Islet precursor cell (in vitro differentiated cells): ENCODE results near the gene INPP4B.
A peak's percentile ranks its signal among the peaks of the same experiment; 100 is the strongest.

Source experiments
- DNase-seq: peaks from one replicate; pipeline ENCODE4 v3.0.0-alpha.2; 2018

INPP4B gene

DNA sequence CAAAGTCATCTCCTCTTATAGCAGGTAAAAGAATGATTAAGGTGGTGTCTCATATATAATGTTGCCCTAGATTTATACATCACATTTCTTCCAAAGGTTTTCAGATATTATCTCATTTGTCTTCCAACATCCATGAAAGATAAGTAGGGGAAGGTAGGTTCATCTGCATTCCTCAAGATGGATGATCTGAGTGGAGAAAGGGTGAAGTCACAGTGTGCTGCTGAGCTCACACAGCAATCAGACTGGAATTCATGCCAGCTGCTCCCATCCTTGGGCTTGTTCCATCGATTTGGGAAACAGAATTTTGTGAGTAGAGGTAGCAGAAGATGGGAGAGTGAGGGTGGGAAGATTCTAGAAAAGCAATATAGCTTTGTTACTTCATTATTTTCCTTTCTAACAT, 482.4 kb downstream of the INPP4B start:
- no peak for DNase-seq

DNA sequence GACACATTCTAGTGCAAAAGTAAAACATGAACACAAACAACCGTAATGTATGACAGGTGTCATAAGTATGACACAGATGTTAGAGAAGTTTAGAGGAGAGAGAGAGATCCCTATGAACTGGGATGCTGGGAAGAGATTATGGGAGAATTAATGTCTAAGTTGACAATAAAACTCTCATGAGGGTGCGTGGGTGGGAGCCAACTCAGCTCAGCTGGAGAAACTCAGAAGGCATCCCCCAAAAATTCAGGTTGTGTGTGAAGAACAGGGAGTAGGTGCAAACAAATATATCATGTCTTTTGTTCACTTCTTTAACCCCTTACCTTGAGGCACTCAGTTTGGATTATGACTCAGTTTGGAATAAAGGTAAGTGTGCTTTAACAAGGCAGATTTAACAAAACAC, 484.1 kb downstream of the INPP4B start:
- DNase-seq = no peak

DNA sequence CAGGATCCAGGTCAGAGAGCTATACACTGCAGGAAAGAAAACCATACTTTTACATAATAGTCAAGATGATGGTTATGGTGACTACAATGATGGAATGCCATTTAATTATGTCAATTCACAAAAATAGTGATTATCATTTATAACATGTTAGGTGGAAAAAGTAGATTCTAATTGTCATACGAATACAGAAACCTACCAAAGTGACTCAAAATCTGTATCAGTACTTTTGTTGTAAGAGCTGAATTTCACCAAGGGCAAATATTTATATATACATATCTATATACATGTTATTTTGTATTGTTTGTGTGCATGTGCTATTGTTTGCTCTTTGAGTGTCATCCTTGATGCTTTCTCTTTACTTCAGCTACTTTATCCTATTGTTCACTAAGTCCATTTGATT, 485.4 kb downstream of the INPP4B start:
- DNase-seq = no peak

DNA sequence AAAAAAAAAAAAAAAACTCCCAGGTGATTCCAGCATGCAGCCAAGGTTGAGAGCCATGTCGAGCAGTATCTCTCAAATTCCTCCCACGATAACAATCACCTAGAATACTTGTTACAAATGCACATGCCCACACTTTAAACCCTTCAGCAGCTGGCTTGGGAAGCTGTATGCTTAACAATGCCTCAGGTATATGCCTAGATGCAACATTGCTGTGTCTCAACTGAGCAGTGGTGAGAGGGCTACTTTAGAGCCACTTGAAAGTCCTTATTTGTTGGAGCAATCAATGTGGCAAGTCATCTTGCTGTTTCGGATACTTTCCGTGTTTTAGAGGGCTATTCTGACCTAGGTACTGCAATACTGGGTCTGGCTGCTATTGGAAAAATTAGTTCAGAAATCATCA, 487.4 kb downstream of the INPP4B start:
- DNase-seq = no peak

DNA sequence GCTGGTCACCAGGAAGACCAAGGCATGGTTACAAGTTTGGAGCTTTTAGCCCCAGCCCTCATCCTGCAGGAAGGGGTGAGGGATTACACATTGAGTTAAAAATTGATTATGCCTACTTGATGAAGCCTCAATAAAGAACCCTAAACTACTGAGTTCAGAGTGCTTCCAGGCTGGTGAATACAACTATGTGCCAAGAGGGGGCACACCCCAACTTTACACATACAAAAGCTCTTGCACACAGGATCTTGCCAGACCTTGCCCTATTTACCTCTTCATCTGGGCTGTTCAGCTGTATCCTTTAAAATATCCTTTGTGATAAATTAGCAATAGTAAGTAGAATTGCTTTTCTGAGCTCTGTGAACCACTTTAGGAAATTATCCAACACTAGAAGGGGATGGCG, 489.3 kb downstream of the INPP4B start:
- DNase-seq = no peak

DNA sequence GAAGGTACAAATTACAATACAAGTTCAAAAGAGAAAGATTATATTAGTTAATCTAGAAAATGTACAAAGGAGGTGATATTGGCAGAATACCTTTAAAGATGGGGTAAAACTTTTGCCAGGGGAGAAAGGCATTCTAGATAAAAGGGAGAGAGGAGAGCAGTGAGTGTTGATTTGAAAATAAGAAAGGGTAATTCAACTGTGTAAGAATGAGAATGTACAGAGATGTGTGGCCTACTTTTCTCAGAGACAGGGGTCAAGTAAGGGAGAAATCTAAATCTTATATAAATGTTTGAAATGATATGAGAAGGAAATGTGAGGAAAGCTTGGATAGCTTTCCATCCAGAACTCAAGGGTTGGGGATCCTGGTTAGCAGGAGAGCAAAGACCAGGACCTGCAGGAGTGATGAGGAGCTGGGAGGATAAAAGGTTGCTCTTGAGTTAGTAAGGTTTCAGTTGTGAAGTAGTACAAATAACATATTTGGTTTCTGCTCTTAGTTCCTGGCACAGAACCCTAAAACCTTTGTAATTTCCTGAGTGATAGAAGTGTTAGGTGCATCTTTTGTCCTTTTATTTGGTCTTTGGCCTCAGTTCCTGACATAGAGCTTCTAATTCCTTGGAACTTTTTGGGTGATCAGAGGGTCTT, 489.9 kb downstream of the INPP4B start:
- DNase-seq = no peak

DNA sequence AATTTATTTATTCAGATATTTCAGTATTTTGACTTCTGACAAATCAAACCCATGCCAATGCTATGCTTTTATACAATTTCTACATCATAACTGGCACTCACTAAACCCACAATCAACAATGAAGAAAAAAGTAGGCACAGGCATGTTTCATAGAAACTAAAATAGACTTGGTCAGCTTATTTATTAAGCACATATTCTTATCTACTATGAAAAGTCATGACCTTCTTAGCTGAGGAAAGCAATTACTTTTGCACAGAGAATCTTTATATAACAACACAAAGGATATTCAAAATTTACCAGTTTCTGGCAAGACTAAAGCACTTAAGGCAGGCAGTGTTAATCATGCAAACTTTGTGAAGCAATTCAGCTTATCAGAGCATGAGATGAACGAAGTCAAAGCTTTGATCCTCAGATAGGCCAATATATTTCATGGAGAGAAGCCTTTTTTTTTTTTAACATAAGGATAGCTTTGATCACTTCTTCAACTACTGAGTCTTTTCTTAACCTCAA, 490.6 kb downstream of the INPP4B start:
- DNase-seq = no peak

DNA sequence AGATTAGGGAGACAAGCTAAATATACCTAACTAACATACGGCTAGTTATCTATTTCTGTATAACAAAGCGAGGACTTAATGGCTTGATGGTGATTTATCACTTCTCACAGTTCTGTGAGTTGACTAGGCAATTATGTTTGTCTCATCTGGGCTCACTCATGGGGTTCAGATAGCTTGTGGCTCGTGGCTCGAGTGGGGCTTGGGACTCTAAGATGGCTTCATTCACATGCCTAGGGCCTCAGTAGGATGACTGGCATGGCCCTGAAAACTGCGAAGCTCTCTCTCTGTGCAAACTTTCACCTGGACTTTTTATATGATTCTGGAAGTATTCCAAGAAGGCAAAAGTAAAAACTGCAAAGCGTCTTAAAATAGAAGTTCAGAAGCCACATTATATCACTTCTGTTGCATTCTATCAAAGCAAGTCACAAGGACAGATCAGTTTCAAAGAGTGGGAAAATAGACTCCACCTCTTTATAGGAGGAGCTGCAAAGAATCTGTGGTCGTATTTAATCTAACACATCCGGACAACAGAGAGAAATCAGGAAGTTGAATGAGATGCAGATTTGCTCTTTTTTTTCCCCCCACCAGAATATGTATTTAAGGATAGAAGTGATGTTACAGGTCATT, 491.2 kb downstream of the INPP4B start:
- no peak for DNase-seq

DNA sequence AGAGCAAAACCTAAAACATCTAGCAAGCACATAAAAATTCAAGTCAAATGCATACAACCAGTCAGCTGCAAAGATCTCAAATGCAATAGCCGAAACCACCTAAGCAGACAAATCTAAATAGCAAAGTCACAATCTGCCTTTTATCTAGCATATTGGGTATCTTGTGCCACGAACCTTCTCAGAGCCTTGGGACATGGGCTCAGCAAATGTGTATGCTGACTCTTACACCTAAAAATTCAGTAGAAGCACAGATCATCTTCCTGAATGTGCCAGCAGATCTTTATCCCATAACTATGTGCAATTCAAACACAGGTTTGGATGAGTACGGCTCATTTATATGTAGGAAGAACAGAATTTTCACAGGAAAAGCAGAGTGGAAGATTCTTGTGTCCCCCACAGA, 492.1 kb downstream of the INPP4B start:
- DNase-seq = no peak

DNA sequence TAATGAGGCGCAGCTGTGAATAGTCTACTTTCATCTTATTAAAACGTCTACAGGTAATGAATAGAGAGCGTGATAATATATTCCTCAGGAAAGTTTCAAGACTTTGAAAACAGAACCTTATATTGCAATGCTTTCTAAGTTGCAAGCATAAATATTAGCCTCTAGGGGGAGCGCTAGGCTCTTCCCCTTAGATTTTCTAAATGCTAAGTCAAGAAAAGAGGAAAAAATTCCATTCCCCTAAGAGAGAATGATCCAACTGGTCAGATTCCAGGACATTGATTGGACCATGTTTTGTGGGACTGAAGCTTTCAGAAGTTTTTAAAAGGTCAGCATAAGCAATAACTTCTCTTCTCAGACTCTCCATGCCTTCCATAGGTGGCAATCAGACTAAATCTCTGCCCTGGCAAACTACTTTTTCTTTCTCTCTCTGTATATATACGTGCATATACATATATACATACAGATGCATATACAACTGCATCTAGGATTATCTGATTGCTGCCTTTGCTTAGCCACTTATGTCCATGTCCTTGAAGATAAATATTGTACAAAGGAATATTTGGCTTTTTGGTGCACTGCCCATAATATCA, 492.9 kb downstream of the INPP4B start:
- no peak for DNase-seq

DNA sequence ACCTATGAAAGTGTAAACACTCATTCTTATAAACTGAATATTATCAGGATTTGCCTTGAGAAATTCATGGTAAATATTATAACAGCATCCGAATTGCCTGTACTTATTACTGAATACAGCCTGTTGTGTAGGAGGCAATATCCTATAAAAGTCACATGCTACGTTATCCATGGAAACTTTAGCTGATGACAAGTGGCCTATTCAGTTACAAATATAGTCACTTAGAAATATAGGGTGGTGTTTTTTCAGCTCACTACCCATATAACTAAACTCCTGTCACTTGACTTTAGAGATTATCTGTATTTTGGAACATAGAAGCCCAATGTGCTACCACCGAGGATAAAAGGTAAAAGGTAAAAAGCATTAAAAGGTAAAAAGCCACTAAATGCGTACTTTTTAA, 493.4 kb downstream of the INPP4B start:
- DNase-seq = no peak

DNA sequence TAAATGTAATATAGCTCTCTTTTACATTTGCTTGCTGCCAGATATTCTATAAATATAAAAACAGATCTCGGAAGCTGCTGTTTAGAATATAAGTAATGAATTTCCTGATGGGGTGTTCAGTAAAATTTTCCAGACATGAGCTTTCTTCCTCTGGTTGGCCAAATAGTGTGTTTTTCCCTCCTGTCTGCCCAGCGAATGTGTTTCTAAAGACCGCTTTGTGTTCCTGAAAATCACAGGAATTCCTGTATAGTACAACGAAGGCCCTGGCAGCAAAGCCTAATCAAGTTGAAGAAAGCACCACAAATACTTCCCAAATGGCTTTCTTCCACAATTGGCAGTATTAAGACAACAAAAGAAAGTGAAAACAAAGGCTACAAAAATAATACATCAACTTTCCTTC, 494.1 kb downstream of the INPP4B start:
- no peak for DNase-seq

DNA sequence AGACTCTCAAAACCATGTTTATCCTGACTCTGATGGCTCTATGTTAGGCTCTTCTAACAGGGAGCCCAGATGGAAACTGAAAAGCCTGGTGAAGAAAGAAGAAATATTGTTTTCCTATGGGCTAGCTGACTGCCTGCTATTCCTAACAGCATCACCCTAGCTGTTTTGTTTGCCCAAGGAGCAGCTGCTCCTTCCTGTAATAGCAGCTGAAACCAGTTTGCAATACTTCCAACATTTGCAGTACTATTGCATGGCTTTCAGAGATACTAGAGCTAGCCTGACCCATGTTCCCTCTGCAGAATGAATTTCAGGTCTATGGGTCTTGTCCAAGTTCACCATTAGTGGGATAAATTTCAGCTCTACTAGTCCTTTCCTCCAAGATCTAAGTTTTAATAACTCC, 495.2 kb downstream of the INPP4B start:
- DNase-seq = no peak

DNA sequence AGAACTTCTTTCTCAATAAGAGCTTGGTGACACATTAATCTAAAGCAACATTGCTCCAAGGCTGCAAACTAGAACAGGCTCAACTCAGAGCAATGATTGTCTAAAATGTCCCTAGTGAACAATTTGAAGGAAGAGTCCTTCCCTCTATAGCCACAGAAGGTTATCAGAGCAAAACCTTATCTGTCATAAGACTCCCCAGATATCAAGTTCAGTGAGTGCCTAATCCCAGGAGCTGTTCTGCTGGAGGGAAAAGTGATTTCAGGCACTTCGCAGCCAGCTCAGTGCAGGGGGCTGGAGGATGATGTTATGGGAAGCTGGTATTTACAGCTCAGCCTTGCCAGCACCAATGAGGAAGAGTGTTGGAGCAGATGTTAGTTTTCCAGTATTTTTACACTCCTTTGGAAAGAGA, 497.5 kb downstream of the INPP4B start:
- DNase-seq = no peak

DNA sequence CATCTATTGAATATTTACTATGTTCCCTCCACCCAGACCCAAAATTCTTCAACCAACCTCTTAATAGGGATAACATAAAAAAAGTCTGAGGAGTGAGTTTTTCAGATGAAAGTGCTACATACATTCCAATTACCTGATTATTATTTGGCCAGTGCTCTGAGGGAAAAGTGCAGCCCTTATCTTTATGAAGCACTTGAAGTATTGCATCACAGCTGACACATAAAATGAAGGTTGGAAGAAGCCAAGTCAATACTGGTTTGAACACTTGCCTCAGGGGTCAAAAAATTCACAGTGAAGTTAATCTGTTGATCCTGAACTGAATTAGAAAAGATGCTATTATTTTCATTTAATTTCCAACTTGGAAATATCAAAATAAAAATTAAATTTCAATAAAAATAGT, 498.9 kb downstream of the INPP4B start:
- DNase-seq = no peak

DNA sequence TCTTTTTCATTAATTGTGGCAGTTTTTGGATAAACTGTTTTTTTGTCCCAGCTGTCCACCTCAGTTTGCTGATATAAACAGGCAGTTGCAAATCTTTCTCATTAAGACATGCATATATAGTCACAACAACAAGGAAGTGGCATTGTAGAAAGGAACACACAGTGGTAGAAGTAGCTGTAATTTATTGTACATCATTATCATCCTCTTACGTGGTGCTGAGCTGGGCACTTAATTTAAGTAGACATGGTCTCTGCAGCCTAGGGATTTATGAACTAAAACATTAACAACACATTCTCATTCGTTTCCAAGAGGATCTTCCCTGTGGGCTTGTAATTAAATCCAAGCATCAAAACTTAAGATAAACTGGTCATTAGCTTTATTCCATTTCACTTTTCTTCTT, 500.2 kb downstream of the INPP4B start:
- DNase-seq = no peak

DNA sequence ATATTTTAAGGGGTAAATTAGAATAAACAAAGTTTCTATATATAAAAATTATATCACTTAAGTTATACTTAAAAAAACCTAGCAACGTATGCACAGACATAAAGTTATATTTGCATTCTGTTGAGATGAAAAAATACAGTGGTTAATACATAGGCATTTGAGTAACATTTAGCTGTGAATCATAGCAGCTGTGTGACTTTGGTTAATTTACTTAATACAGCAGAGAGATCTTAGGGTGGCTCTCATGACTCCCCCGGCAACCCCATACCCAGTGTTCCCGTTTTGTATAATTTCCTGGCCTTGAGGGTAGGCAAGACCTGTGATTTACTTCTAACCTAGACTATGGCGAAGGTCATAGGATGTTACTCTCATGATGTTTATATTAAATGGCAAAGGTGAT, 504.8 kb downstream of the INPP4B start:
- no peak for DNase-seq

DNA sequence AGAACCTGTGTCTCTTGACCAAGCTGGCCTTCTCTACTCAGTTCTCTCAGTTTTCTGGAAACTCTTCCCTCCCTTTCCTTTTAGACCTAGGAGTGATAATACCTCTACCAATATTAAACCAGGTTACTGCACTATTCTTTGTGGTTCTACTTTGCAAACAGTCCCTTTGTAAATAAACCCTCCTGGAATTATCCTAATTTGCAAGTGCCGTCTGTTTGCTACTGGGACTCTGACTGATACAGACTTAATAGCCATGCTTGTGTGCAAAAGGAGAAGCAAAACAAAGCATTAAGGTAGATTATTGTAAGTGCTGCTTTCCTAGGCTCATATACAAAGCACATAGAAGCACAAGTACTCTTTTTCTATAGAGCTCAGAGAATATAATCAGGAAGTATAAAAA, 507.0 kb downstream of the INPP4B start:
- no peak for DNase-seq

DNA sequence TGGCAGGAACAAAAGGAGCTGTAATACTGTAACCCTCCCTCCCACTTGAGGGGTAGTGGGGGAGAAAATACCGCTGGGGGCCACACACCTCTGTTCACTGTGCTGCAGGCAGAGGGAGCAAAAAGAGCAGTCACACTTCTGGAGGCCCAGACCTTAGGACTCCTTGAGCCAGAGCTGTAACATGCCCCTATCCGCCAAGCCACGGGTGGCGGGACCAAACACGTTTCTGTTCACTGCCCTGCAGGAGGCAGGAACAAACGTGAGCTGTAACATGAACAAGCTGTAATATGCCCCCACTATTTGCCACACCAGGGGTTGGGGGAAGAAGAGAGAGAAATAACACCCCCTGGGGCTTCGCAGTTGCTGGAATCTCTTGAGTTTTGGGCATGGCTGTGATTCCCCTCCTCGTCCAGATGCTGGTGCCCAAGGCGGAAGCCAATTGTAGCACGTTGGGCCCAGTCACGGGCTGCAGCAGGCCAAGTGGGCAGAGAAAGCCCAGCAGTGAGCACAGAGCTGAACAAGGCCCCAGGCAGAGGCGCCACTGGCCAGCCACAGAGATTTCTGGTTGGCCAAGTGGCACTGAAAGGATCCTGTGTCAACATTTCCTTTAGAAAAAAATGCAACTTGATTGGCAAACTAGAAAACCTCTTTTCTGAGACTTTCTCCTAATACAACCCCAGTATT, 509.7 kb downstream of the INPP4B start:
- no peak for DNase-seq

DNA sequence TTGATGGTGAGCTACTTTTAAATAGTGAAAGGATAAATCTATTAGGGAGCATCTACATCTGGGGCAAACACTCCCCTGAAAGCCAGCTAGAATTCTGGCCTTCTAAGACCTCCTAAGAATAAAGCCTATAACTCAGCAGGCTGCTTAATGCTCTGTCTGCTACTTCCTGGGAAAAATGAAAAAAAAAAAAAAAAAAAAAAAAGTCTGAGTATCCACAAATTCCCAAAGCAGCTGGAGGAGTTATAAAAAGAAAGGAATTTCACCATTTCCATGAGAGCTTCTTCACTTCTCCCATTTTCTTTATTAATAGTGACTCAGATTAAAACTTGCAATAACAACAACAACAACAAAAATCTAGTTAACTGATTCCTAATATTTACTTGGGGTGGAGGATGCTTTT, 511.2 kb downstream of the INPP4B start:
- DNase-seq = no peak

DNA sequence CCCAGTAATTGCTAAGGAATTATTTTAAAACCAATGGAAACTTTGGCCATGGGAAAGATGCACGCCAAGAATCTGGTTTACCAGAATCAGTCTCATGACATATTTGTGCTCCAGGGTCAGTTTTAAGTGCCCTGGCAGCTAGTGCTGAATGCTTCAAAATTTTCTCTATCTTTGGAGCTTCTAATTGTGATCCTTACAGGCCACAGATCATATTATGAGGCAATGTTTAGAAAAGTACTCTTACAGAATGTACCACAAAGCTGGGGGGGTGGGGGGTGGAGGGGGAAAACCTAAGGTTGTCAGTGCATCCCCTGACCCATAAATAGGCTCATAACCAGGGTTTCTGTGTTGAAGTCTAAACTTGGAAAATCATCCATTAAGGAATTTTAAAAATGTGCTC, 514.5 kb downstream of the INPP4B start:
- no peak for DNase-seq

DNA sequence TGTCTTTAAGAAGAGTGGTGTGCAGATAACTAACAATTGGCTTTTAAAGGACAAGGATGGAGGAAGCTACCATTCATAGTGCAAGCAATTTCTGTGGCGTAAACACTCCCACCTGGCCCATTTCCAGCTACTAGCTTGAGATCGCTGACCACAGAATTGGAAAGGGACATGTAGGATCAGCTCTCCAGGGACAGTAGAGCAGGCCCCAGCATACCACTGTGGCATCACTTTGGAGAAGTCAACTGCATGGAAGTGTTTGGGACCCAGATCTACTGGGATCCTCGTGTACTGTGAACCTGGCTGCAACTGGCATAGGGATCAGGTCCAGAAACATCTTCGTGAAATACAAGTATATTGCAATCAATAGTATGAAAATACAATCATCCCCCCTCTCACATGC, 515.0 kb downstream of the INPP4B start:
- peak; percentile 74 for DNase-seq

DNA sequence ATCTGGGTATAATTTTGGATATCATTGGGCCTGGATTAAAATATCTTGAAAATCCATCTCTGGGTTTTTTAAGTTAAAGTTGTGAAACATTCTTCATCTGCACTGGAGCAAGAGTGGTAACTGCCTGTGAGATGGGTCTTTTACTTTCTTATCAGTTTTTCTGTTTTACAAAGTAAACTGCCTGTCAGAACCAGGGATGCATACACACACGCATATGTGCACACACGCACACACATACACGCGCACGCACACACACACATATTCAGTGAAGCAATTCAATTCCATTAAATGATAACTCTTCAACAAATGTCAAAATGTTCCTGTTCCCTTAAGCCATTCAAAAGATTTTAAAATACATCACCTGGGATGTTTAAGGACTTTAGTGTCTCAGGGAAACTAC, 515.8 kb downstream of the INPP4B start:
- no peak for DNase-seq

DNA sequence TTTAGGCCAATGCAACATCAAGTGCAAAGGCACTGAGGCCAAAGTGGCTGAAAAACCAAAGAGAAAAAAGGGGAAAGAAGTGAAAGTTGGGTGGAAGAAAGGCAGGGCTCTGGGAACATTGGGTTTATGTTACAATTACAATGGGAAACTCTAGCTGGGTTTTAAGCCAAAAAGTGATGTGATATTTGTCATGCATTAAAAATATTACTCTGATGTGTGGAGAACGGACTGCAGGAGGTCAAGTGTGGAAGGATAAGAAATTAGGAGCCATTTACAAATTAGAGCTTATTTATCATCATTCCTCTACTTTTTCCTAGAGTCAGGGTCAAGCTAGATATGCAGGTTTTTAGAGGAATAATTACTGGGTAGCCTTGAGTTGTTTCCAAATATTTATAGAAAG, 516.8 kb downstream of the INPP4B start:
- DNase-seq = no peak
